GM18517 (cell line): ENCODE results near the gene MSL1.
A peak's percentile ranks its signal among the peaks of the same experiment; 100 is the strongest.

Experiments used
- ATAC-seq: cut with Tn5 transposase; IDR thresholded peaks from one replicate; pipeline ENCODE4 v1.9.1; 2021; ENCODE audit warnings: mild to moderate bottlenecking, moderate library complexity; ENCODE audit not compliant: unreplicated experiment

Gene MSL1

GRCh38 chr17:40104594-40105486 is 16.9 kb upstream of the MSL1 start:
- ATAC-seq: no peak

DNA sequence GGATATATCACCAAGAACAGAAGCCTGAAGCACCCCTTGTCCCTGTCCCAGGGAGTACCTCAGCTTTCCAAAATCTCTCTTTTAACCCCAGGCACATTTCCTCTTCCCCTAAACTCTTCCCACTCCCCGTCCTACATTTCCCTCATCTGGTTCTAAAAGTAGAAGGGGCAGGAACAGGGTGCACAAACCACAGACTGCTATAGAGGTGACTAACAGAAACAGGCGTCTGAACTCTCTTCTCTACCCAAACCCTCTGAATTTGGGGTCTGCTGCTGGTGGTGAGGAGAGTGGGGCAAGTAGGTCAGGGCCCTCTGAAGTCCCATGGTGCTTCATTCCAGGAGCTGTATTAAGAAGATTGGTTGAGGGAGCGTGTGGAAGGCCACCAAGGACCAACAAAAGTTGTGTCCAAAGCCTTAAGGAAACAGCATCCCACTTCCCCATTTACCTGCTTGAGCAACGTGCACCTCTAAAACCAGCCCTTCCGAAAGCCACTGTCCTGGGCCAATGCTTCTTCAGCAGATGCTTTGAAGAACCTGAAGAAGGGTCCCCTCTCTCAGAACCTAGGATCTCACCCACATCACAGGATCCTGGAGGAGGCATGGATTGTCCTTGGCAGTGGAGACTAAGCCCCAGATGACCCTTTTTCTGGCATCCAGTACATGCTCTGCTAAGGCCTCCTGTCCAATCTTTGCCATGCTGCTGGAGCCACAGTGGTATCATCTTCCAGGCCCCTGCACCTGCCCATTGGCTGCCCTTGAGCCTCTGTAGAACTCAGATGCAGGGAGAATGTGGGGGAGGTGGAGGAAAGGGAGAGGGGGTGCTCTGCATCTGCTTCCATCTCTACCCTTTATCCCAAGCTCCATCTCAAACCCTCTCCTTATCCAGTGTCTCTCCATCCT is 15.7 kb upstream of the MSL1 start:
- no peak for ATAC-seq

GRCh38 chr17:40106760-40107521 is 14.8 kb upstream of the MSL1 start:
- no peak for ATAC-seq

DNA sequence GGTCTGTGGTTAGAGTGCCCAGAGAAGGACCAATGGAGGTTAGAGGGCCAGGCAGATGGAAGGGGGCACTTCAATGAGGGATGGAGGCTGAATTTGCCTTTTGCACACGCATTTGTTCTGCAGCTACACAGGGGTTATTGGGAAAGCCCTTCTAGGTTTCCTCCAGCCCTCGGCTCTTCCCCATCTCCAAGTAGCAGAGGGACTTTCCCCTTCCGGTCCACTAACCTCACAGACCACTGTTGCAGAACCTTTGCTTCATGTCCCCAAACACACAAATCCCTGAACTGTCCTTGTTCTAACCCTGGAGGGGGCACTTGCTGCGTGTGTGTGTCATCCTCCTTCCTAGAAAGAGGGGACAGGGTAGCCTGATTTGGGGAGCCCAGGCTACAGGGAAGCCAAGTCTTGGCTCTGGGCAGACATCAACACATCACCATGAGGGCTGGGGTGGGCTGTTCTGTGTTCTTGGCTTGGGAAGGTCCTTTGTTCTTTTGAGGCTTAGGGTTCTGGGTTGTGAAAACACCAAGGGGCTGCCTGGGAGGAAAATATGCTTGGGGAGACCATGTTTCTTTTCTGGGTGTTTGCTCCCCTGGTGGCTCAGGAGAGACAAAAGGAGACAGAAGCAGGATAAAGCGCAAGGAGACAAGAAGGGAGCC is 14.1 kb upstream of the MSL1 start:
- ATAC-seq: no peak

GRCh38 chr17:40108970-40109824 is 12.6 kb upstream of the MSL1 start:
- no peak for ATAC-seq

DNA sequence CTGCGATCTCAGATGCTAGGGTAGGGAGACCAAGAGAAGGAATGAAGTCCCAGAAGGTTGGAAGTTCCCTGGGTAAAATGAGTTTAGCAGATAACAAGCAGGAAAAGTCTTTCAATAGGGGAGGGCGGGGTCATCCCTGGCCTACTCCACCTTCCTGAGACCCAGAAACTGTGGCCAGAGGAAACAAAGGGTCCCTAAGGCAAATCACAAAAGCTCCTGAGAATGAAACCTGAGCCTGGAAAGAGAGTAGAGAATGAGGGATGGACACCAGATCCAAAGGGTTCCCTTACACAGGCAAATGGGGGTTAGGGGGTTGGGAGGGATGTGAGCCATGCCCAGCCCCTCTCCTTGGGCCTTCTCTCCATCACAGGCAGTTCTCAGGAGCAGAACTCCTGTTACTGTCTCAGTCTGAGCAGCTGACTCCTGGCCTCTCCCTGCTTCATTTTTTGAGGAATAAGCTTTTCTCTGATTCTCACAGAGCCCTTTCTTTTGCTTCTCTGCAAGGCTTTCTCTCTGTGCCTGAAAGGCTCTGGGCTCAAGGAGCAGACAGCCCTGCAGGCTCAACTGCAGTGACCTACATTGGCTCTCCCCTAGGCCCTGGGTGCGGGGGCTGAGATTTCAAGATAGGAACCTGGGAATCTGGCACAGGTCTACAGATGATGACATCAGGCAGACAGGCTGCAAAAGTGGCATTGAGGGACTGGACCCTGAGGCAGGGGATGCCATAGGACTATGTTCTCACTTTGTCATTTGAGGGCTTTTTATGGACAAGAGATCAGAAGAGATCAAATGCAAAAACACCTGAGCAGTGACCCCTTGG is 11.5 kb upstream of the MSL1 start:
- ATAC-seq: no peak

- ATAC-seq: no peak
These were observed 10.3 kb upstream of the MSL1 start for GRCh38 chr17:40111221-40112128.

DNA sequence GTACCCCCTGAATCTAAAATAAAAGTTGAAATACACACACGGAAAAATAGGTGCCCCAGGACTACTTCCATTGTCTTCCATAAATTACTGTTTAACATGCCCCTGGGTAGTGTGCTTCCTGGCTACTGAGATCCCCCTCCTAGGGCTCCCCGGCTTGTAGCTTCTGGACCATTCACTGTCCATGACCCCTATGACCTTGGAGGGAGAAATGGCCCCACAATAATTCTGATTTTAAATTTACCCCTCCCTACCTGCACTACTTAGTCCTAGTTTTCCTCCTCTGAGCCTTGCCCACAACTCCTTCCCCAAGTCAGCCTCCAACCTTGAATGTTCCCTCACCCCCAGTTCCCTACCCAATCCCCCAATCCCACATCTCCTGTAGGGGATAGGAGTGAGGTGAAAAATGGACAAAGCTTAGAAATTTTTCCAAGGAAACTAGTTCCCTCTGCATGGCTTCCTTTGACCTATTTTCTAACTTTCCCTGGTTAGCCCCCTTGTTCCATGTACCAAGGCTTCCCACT is 9.5 kb upstream of the MSL1 start:
- no peak for ATAC-seq

DNA sequence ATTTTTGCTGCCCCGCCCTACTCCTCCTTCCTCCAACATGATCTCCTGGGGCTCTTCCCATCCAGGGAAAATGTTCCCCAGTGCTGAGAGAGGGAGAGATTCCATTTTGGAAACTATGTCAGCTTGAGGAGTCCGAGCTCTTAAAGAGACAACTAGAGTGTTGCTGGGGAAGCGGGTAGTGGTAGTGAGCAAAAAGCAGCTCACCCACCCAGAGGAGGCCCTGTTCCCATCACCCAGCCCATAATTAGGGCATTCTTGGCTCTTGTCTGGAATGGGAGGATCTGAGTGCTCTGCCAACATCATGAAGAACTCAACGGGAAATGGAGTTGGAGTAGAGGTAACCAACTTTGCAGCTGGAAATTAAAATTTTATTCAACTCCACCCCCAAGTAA is 9.1 kb upstream of the MSL1 start:
- no peak for ATAC-seq

DNA sequence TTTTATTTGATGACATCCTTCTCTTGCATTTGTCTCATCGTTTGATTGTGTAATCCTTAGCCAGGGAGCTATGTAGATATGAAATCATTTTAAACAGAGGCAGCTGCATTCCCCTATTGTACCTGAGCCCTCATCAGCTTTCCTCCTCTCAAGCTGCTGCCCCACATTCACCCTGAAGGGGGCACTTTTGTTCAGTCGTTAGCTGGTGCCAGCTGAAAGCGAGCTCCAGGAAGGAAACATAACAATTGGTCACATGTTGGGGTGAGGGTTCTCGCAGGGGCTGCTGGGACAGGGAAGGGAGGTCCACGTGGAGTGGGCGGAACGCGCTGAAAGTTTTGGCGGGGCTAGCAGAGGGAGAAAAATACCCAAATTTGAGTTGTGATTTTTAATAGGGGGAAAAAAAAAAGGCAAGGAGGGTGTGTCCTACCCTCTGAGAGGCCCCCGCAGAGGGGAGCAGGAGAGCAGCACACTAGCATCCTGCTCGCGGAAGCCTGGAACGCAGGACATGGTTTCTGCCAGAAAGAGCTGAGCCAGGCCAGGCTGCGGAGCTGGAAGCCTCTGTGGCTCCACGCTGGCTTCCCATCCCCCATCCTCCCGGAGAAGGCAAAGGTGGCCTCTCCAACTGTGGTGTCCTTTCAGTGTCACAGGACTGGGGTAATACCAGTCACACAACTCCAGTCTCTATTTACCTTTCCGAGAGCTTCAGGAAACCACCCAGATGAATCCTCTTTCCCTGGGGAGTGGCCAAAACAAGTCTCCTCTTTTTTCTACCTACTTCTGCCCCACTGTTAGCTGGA is 8.5 kb upstream of the MSL1 start:
- peak; percentile 84 for ATAC-seq

DNA sequence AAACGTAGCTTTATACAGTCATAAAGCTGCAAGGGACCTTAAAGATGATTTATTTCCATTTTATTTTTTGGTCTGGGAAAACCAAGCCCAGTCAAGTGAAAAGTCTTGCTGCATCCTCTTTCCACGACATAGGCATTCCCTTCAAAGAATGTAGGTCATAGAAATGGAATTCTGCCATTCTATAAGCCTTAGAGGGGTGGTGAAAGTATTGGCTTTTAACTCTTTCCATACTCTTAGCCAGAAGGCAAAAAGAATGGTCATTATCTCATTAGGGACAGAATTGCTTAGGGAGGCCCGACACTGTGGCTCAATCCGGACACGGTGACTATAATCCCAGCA is 7.9 kb upstream of the MSL1 start:
- ATAC-seq: no peak

GRCh38 chr17:40115101-40115436 is 6.7 kb upstream of the MSL1 start:
- ATAC-seq: no peak

DNA sequence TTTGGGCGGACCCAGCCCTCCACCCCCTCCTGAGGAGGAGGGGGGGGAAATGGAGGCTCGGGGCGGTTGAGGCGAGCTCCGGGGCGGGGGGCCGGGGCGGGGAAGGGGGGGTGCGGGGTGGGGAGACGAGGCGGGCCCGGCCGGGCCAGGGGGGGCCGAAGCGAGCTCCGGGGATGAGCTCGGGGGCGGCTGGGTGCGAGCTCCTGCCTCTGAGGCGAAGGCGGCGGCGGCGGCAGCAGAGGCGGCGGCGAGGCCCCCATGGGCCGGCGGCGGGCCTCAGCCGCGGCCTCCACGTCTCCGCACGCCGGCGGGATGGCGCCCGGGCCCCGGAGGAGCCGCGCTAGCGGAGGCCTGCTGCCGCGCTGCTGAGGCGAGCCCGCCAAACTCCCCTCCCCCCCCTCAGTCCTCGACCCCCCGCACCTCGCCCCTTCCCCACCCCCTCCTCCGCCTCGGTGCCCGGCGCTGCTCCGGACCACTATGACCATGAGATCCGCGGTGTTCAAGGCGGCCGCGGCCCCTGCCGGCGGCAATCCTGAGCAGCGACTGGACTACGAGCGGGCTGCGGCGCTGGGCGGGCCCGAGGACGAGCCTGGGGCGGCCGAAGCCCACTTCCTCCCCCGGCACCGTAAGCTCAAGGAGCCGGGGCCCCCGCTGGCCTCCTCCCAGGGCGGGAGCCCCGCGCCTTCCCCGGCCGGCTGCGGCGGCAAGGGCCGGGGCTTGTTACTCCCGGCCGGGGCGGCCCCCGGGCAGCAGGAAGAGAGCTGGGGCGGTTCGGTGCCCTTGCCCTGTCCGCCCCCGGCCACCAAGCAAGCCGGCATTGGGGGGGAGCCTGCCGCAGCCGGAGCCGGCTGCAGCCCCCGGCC is 596 bp downstream of the MSL1 start:
- ATAC-seq: peak; percentile 27

DNA sequence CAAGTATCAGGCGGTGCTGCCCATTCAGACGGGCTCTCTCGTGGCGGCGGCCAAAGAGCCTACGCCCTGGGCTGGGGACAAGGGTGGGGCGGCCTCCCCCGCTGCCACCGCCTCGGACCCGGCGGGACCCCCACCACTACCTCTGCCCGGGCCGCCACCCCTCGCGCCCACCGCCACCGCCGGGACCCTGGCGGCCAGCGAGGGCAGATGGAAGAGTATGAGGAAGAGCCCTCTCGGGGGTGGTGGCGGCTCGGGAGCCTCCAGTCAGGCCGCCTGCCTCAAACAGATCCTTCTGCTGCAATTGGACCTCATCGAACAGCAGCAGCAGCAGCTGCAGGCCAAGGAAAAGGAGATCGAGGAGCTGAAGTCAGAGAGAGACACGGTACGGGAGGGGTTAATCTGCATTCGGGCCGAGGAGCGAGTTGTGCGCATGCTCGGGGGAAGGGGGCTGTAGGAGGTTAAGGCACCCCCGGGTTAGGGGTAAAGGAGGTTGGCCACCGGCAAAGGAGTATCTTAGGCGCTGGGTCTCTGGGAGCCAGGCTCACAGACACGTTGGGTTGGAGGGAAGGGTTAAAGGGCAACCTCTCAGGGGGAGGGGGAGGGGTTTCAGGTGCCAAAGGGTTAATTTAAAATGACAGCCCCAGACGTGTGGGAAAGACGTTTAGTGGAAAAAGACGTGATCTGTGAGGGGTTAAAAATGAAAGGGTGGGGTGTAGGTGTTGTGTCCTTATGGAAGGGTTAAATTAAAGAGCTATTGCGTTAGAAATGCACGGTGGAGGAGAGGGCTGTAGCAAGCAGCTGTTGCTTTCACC is 1.4 kb downstream of the MSL1 start:
- no peak for ATAC-seq

- no peak for ATAC-seq
These were observed 2.0 kb downstream of the MSL1 start for GRCh38 chr17:40123811-40124114.
